Activated CD4-positive, CD25-positive, alpha-beta regulatory T cell treated with anti-CD3 and anti-CD28 coated beads, Interleukin-2, amount 50 U/mL, for 16 hours (primary cell): ENCODE results near the gene REXO1.
A peak's percentile ranks its signal among the peaks of the same experiment; 100 is the strongest.

Experiments
- DNase-seq: peaks from one replicate; pipeline ENCODE4 v3.0.0-alpha.2; 2020; ENCODE audit warnings: low read depth, low spot score

The REXO1 gene

DNA sequence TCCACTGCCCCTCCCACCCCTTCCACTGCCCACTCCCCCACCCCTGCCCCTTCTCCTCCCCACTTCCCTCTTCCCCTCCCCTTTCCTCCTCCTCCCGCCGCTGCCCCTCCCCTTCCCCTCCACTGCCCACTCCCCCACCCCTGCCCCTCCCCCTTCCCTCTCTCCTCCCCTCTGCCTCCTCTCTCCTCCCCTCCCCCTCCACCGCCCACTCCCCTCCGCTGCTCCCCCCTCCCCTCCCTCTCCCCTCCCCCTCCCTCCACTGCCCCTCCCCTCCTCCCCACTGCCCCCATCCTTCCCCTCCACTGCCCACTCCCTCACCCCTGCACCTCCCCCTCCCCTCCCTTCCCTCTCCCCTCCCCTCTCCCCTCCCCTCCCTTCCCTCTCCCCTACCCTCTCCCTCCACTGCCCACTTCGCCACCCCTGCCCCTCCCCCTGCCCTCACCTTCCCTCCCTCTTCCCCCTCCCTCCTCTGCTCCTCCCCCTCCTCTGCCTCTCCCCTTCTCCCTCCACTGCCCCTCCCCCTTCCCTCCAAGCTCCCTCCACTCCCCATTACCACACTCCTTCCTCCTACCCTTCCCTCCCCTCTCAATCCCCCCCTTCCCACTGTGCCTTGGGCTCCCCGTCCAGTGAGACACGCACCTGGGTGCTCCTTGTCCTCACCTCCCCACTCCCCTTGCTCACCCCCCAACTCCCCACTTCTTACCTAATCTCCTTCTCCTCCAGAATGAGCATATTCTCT is 58.1 kb downstream of the REXO1 start:
- DNase-seq: no peak

DNA sequence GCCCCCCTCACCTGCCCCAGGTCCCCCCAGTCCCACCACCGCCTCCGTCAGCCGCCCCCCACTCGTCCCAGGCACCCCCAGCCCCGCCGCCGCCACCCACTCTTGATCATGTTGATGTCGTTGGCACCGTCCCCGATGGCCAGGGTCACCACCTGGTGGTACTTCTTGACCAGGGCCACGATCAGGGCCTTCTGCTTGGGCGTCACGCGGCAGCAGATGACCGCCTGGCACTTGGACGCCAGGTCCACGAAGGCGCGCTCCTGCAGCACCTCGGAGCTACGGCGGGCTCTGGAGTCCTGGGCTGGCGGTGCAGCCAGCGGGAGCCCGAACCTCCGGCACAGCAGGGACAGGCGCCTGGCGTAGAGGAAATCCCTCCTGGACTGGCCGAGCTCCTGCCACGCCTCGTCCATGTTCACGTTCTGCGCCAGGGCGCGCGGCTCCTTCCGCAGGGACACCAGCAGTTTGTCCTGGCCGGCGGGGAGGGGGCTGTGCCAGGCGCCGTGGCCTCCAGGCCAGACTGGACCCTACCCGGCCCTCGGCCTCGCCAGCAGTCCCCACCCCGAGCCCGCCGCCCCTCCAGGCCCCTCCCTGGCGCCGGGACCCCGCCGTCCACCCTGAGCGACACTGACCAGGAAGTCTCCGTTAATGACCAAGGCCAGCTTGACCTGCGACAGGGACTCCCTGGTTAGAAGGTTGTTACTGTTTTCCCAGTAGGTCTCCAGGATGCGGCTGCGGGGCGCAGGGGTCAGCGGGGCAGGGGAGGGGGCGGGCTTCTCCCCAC is 58.8 kb downstream of the REXO1 start:
- no peak for DNase-seq

DNA sequence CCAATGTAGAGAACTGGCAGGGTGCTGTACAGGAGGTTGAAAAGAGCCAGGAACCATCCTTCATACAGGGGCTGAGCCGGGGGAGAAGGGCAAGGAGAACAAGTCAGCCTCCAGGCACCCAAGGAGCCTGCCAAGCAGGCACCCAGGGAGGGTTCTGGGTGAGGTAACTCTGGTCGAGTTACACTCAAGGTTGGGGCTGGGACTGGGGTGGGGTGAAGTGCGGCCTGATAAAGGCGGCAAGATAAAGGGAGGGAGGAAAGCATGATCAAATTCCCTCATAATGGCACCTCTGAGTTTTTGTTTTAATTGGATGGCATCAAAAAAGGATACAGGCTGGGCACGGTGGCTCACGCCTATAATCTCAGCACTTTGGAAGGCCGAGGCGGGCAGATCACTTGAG is 61.2 kb downstream of the REXO1 start:
- DNase-seq: no peak

DNA sequence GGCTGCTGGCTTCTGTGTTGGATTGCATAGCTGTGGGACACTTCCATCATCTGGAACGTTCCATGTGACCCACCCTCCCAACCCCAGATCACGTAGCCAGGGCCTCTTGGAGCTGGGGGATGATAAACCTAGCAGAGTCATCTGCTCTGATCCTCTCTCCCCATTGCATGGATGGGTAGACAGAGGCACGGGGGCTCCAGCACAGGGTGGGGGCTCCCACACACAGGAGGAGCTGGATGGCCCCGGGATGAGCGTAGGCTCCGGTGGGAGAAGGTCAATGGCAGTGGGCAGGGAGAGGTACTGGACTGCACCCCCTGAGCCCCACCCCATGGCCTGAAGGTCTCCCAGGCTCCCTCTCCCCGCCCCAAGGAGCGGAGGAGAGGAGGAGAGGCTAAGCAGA is 61.6 kb downstream of the REXO1 start:
- no peak for DNase-seq

DNA sequence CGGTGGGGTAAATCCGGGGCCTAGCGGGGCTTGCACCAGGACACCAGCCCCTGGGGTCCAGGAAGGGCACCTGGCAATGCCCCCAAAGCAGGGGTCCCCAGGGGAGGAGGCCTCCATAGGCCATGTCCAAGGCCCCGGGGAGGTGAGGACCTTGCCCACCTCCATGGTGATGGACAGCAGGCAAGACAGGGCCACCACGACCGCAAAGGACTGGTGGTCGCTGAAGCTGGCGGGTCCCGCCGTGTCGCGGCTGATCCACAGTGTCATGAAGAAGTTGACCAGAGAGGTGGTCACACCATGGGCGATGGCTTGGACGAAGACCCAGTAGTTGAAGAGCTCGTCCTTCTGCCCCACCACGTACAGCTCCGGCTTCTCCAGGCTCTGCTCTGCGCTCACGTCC is 63.0 kb downstream of the REXO1 start:
- DNase-seq: no peak

DNA sequence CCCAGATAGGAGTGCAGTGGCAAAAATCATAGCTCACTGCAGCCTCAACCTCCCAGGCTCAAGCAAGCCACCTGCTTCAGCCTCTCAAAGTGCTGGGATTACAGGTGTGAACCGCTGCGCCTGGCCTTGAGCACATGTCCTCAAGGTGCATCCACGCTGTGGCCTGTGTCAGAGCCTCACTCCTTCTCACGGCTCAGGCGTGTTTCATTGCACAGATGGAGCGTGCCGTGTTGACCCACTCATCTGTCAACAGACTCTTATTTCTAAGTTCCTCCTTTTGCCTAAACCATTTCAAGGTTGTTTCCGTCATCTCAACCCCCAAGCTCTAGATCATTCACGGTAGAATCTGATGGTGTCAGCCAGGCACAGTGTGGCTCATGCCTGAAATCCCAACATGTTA is 64.4 kb downstream of the REXO1 start:
- DNase-seq: no peak

DNA sequence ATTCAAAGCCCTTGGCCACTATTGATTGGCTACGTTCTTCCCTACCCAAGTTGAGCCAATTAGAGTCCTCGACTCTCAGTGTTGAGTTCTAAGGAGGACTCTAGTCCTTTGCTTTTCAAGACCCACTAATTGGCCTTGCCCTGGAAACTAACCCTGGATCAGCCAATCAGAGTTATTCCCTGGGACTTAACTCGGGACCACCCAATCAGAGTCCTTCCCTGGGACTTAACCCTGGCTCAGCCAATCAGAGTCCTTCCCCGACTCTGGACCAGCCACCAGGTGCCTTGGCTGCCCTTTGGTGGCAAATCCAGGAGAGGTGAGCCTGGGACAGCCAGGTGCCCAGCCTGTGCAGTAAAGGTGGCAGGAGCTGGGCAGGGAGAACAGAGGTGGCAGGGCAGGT is 64.9 kb downstream of the REXO1 start:
- no peak for DNase-seq

DNA sequence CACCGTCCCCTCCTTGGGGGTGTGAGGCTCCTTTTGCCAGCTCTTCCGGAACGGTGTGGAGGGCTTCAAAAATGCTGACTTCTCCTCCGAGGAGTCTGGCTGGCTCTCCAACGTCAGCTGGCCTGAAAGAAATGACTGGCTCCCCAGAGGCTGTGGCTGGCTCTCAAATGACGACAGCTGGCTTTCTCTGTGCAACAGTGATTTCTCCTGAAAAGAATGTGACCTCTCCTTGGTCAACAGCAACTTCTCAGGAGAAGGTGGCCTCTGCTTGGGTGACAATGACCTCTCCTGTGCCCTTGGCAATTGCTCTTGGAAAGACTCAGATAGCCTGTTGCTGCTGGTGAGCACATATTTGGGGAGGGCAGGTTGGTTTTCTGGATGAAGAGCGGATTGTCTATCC is 65.8 kb downstream of the REXO1 start:
- DNase-seq: no peak

DNA sequence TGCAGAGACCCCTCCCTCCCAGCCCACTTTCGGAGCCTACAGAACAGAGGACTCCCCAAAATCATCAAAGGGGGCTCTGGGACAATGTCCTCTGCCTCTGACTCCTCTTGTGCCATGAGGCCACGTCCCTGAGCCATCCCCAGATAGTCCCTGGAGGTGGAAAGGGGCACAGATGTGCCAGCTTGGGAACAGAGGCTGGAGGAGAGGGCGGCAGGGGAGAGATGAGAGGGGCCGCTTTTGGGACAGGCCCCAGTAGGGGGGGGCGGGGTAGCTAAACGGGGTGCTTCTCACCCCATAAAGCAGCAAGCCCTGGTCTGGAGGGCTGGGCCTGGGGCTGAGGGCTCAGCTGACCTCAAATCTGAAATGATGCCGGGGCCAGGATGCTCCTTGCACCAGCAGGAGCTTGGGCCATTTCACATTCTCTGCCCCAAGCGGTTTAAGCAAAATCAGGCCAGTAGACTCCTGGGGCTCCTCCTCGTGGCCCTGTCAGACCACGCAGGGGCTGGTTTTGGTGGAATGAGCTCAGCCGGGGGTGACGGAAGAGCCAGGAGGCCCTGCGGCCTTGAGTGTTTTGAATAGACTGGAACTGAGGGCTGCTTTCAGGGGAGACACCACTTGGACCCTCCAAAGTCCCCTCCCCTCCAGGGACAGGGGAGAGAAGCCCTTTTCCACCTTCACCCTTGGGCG is 67.9 kb downstream of the REXO1 start:
- DNase-seq: no peak

DNA sequence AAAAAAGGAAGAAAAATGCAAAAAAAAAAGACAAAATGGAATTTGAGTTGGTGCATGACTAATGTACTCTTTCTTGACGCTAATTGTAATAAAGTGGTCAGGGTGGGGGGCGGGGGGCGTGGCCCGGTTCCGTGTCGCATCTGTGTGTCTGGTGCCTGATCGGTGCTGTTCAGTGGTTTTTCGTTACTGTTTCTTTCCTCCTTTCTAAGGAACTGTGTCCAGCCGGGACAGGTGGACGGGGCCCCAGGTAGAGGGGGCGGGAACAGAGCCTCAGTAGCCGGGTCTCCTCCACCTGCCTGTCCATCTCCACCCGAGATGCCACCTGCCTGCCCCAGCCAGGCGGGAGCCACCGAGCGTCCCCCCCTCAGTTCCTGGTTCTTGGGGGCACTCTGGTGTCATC is 68.7 kb downstream of the REXO1 start:
- no peak for DNase-seq

DNA sequence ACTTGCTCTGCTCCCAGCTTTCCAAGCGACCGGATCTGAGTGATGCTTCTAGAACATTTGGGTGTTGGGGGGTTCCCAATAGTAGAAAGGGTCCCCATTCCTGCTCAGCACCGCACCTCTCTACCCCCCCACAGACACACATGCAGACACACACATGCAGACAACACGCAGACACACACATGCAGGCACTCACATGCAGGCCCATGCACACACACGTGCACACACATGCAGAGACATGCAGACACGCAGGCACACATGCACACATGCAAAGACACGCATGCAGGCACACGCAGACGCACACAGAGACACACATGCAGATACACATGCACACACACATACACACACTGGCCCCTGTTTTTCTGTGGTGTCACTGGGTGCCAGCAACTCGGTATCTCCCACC is 71.1 kb downstream of the REXO1 start:
- DNase-seq: no peak

DNA sequence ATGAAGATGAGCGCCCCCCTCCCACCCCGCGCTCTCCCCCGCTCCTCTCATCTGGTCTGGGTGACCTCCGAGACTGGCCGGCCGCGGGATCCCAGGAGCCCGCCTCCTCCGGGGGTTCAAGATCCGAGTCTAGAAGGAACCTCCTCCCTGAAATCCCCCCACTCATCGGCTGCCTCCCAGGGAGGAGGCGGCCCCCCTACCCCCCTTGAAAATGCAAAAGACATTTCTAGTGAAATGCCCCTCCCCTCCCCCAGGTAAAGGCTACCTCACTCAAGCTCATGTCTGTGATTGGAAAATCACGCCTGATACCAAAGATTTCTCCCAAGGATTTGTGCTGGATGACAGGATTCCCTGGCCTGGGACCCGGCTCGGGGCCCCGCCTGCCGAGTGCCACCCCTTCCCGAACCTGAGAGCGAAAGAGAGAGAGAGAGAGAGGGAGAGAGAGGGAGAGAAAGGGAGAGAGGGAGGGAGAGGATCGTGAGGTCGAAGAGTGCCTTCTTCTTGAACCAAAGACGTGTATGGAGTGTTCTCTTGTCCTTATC is 71.6 kb downstream of the REXO1 start:
- no peak for DNase-seq

DNA sequence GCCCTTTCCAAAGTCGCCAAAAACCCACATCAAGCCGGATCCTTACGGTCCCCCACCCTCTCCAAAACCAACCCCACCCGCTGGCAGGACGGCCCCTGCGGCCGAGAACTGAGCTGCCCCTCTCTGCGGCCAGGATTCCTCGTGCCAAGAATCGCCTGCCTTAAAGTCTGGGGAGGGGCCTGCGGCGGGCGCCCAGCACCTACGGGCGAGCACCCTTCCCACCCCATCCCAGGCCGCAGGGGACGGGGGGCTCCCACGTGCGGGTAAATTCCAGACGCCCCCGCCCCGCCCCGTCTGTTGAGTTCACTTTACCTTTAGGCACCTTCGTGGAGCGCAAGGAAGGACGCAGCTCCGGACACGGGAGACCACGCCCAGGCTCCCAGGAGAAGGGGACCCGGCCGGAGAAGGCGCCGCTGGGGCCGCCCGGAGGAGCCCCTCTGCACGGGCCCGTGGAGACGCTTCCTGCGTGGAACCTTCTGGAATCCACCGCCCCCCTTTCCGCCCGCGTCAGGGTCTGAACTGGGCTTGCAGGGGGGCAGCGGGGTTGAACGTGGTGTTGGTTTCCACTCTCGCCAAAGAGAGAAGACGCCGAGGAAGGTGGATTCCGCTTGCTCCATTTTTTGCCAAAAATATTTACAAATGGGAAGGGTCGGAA is 72.2 kb downstream of the REXO1 start:
- no peak for DNase-seq

DNA sequence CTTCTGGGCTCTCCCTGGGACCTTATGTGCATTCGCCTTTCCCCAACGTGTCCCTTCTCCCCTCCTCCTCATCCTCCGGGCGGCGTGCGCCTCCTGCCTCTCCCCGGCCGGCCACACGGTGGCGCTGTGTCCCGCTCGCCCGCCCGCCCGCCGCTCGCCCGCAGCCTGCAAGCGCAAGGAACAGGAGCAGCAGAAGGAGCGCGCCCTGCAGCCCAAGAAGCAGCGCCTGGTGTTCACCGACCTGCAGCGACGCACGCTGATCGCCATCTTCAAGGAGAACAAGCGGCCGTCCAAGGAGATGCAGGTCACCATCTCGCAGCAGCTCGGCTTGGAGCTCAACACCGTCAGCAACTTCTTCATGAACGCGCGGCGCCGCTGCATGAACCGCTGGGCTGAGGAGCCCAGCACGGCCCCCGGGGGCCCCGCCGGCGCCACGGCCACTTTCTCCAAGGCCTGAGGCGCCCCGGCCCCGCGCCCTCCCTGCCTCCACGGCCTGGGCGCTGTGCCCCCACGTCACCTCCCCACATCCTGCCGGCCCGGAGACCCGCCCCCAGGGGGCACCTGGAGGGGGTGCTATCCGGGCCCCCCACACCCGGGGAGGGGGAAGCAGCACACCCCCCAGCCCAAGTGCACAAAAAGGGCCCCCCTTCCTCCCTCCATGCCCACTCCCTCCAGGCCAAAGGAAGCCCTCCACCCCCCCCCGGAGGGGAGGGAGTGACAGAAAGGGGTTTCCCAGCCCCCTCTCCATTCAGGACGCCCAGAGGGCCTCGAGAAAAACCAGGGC is 73.1 kb downstream of the REXO1 start:
- no peak for DNase-seq

DNA sequence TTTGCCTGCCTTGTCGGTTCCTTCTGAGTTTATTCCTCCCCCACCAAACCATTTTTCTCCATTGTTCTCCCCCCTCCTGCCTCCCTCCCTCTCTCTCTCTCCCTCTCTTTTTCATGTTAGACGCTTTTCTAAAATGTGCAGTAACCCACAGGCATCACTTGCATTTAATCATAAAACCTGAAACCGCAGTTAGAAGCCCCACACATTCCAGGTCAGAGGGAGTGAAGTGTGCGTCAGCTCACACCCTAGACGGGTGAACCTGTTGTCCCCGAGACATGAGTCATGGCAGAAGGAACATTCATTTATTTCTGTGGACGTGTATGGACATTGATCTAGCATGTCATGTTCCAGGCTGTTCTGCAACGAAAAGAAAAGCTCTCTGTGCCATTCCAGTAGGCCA is 75.1 kb downstream of the REXO1 start:
- no peak for DNase-seq

DNA sequence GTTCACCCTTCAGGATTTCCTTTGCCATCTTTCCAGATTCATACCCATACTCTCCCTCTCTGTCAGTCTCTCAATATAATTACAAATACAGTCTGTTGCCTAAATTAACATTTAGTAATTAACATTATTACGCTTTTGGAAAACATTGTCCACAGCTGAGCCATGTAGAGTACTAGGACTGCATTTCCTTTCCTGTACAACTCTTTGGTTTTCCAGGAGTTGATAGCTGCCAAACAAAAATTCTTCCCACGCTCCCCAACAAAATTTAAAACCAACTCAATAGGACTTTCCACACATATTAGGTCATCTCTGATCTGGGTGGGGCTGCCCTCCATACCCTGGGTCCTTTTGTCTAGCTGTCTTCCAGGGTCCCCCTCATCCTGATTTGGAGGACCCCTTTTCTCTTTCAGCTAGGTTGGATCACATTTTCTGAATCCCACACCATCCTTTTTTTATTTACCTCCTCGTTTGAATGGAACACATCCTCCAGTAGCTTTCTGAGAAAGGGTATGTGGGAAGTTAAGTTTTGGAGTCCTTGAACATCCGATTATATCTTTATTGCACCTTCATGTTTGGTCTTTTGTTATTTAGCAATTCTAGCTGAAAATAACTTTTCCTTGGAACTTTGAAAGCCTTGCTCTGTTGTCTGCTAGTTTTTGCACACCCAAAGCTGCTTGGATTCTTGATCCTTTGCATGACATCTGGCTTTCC is 77.3 kb downstream of the REXO1 start:
- no peak for DNase-seq

DNA sequence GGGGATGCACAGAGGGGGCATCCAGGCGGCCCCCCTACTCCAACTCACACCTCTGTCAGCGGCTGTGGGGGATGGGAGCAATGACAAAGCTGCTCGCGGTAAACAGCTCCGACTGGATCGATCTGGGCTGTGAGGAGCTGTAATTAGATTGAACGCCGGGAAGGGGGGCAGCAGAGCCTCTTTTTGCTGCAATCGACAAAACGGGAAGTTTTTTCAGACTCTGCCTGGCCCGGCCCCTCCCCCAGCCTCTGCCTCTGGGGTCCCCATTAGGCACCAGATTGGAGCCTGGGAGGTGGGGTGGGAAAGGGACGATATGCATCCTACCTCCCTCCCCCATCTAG is 78.7 kb downstream of the REXO1 start:
- DNase-seq: no peak

DNA sequence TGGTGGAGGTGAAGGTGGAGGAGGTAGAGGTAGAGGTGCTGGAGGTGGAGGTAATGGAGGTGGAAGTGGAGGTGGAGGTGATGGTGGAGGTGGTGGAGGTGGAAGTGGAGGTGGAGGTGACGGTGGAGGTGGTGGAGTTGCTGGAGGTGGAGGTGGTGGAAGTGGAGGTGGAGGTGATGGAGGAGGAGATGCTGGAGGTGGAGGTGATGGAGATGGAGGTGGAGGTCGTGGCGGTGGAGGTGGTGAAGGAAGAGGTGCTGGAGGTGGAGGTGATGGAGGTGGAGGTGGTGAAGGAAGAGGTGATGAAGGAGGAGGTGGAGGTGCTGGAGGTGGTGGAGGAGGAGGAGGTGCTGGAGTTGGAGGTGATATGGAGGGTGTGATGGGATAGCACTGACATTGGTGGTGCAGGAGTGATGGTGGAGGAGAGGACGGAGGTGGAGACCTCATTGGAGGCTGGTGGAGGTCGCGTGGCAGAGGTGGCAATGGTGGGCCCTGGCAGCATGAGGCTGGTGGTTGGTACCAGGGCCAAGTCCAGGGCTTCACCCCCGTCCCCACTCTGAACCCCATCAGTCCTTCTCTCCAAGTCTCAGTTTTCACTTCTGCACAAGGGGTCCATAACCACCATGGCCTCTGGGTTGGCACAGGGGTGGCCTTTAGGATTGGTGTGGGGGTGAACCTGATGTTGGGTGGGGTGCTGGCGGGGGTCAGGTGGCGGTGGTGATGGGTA is 79.2 kb downstream of the REXO1 start:
- no peak for DNase-seq

DNA sequence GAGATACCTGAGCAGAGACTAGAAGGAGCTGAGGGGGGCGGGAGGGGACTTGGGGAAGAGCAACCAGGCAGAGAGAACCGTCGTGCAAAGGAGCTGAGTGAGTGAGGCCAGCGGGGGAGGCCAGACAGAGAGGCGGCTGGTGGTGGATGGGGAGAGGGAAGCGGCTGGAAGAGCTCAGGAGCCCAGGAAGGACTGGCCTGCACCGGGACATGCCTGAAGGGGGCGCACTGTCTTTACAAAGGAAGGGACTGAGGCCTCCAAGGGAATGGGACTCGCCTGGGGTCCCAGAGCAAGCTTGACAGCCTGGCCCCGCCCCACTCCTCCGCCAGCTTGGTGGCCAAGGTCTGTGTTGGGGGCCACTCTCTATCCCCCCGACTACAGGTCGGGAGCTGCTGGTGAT is 80.0 kb downstream of the REXO1 start:
- DNase-seq: no peak

DNA sequence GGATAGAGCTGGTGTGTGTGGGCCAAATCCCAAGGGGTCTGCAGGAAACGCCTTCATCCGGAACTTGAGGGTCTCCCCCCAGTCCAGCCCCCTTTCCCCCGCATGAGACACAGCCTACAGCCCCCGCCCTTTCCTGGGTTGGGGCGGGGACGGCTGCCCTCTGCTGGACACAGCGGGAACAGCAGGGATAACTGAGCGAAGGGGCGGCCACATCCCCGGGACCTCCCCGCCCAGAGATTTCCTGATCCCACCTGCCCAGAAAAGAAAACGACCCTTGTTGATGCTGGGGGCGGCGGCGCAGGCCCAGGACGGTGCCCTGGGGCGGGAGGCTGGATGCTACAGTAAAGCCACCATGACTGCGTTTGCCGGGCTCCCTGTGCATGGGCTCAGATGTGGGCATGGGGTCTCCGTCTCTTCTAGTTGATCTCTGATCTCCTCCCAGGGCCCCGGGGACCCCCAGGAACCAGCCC is 80.8 kb downstream of the REXO1 start:
- peak; percentile 34 for DNase-seq
